ENCODE data around the gene CCDC148. TPM values are rescaled to one million over a fixed set of nuclear protein-coding genes. Genes with fewer than 3 reads are reported as not detected.

The CCDC148 gene
- total RNA-seq, 1 donor from 2014 or later: 9.3 TPM

DNA sequence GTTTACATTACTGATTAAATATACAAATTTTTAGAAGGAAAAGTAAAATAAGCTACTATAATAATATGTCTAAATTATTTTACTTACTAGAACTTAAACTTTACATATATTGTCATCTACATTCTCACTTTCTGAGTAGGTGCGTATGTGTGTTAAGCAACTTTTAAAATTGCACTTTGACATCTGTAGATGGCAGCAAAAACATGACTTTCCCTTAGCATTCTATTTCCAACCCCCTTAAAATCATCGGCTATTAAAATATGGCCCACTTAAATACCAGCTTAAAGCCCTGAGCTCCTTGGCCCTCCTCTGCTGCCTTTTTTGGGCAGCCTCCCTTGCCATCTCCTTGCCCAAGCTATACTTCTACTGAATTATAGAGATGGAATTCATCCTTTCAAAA lies 276.9 kb downstream of the CCDC148 start:
- no peaks in the 10 kb centered on the region for H3F3A ChIP-seq (ENCODE audit: low read depth)
- no peak overlapping the region for H3K27ac ChIP-seq
- H3K4me3 Mint-ChIP-seq: no peak overlapping the region
- peaks cover 23% of the 10 kb centered on the region for H3K4me1 Mint-ChIP-seq
- no peak for DNase-seq (ENCODE audit: low spot score)
- no peak overlapping the region for H3K4me3 ChIP-seq
- no peaks in the 10 kb centered on the region for H3K36me3 Mint-ChIP-seq
- no peaks in the 10 kb centered on the region for H3K79me2 ChIP-seq (ENCODE audit: low read depth)
- no peaks in the 10 kb centered on the region for H3K9me3 ChIP-seq (ENCODE audit: low read depth)
- H3K4me2 ChIP-seq: no peak overlapping the region
- peaks cover 7% of the 10 kb centered on the region for H3K4me1 ChIP-seq
- TF ChIP-seq, protein P1, sequence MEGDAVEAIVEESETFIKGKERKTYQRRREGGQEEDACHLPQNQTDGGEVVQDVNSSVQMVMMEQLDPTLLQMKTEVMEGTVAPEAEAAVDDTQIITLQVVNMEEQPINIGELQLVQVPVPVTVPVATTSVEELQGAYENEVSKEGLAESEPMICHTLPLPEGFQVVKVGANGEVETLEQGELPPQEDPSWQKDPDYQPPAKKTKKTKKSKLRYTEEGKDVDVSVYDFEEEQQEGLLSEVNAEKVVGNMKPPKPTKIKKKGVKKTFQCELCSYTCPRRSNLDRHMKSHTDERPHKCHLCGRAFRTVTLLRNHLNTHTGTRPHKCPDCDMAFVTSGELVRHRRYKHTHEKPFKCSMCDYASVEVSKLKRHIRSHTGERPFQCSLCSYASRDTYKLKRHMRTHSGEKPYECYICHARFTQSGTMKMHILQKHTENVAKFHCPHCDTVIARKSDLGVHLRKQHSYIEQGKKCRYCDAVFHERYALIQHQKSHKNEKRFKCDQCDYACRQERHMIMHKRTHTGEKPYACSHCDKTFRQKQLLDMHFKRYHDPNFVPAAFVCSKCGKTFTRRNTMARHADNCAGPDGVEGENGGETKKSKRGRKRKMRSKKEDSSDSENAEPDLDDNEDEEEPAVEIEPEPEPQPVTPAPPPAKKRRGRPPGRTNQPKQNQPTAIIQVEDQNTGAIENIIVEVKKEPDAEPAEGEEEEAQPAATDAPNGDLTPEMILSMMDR (IDR thresholded peaks at IDR 0.05): peak; percentile 46
- no peak for TF ChIP-seq EZH2phosphoT487 (IDR thresholded peaks at IDR 0.05)
- H2AFZ ChIP-seq (replicated peaks): no peak overlapping the region
- H3K36me3 ChIP-seq: no peaks in the 10 kb centered on the region
- H3K9ac ChIP-seq: no peak overlapping the region
- no peaks in the 10 kb centered on the region for H3K27me3 ChIP-seq
- no peaks in the 10 kb centered on the region for H4K20me1 ChIP-seq (ENCODE audit: low read depth)
- no peaks in the 10 kb centered on the region for H3K9me3 Mint-ChIP-seq
- H3K27me3 Mint-ChIP-seq (ENCODE audit: insufficient read depth, low read depth): peaks cover 2% of the 10 kb centered on the region
- no peak overlapping the region for H3K27ac Mint-ChIP-seq

DNA sequence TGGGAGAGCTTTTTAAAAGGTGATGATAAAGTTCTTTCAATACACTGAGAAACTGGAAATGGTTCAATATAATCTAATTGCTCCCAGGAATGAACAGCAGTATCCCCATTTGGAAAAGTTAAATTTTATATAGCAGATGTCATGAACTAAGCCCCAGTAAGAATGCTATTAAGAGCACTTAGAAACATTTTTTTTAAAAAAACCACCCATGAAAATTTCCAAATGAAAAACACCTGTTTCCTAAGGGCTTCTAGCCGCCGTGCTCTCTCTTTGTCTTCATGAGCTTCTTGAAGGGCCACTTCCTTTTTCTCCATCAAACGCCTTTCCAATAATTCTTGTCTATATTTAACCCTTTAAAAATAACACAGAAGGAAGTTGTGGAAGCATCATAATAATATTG lies 277.9 kb downstream of the CCDC148 start:
- Histone ChIP-seq H3K4me2 (no peak overlapping the region), H3K27me3 (no peaks in the 10 kb centered on the region), H3K9me3 (ENCODE audit: low read depth) (no peaks in the 10 kb centered on the region), H2AFZ (replicated peaks) (no peak overlapping the region), H4K20me1 (ENCODE audit: low read depth) (no peaks in the 10 kb centered on the region), H3K4me1 (peaks cover 7% of the 10 kb centered on the region), H3K79me2 (ENCODE audit: low read depth) (no peaks in the 10 kb centered on the region), H3K36me3 (no peaks in the 10 kb centered on the region), H3K4me3 (no peak overlapping the region), H3K27ac (no peak overlapping the region), H3F3A (ENCODE audit: low read depth) (no peaks in the 10 kb centered on the region), H3K9ac (no peak overlapping the region)
- no peak for DNase-seq (ENCODE audit: low spot score)
- Mint-ChIP-seq H3K27me3 (ENCODE audit: insufficient read depth, low read depth) (peaks cover 2% of the 10 kb centered on the region), H3K4me1 (peaks cover 19% of the 10 kb centered on the region), H3K36me3 (no peaks in the 10 kb centered on the region), H3K4me3 (no peak overlapping the region), H3K27ac (no peak overlapping the region), H3K9me3 (no peaks in the 10 kb centered on the region)
- TF ChIP-seq EZH2 (IDR thresholded peaks at IDR 0.05) (no peak), EZH2phosphoT487 (IDR thresholded peaks at IDR 0.05) (no peak)
- TF ChIP-seq, protein P1 (IDR thresholded peaks at IDR 0.05): no peak

DNA sequence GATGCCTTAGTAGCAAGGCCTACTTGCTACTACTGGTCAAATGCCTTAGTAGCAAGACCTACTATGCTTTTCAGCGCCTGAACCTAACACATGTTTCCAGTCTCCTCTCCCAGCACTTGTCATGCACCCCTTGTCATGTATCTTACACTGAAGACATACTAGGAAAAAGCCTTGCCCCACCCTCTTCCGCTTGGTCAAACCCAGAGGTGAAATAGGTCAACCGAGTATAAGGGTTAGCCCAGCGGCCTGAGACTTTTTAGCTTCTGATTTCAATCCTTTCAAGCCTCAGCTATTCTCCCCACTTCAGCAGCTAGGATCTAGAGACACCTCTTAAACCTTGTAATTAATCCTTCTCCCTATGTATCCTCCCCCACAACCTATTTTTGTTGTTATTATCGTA lies 281.6 kb downstream of the CCDC148 start:
- no peak overlapping the region for H3K27ac Mint-ChIP-seq
- Histone ChIP-seq H3K27ac (no peak overlapping the region), H3K4me2 (no peak overlapping the region), H3K9me3 (ENCODE audit: low read depth) (no peaks in the 10 kb centered on the region), H3K27me3 (no peaks in the 10 kb centered on the region), H3K4me3 (no peak overlapping the region), H3K79me2 (ENCODE audit: low read depth) (no peaks in the 10 kb centered on the region), H3K9ac (no peak overlapping the region), H3F3A (ENCODE audit: low read depth) (no peaks in the 10 kb centered on the region), H2AFZ (replicated peaks) (no peak overlapping the region), H4K20me1 (ENCODE audit: low read depth) (no peaks in the 10 kb centered on the region), H3K4me1 (peaks cover 7% of the 10 kb centered on the region), H3K36me3 (no peaks in the 10 kb centered on the region)
- H3K27me3 Mint-ChIP-seq (ENCODE audit: insufficient read depth, low read depth): no peaks in the 10 kb centered on the region
- H3K9me3 Mint-ChIP-seq: no peaks in the 10 kb centered on the region
- H3K36me3 Mint-ChIP-seq: no peaks in the 10 kb centered on the region
- no peak overlapping the region for H3K4me3 Mint-ChIP-seq
- DNase-seq (ENCODE audit: low spot score): no peak
- TF ChIP-seq, protein P1 (IDR thresholded peaks at IDR 0.05): no peak
- TF ChIP-seq EZH2 (IDR thresholded peaks at IDR 0.05) (no peak), EZH2phosphoT487 (IDR thresholded peaks at IDR 0.05) (no peak)
- peaks cover 9% of the 10 kb centered on the region for H3K4me1 Mint-ChIP-seq

All from neural progenitor cell (in vitro differentiated cells).